Measurements from ENCODE around the gene C2CD4C. TPM values are rescaled to one million over a fixed set of nuclear protein-coding genes. Genes with fewer than 3 reads are reported as not detected.

C2CD4C gene
- total and polyA plus RNA-seq, 2 of the 13 experiments (the other 11 are each of a cell fraction or from before 2014, with no cell fraction given) = not detected

DNA sequence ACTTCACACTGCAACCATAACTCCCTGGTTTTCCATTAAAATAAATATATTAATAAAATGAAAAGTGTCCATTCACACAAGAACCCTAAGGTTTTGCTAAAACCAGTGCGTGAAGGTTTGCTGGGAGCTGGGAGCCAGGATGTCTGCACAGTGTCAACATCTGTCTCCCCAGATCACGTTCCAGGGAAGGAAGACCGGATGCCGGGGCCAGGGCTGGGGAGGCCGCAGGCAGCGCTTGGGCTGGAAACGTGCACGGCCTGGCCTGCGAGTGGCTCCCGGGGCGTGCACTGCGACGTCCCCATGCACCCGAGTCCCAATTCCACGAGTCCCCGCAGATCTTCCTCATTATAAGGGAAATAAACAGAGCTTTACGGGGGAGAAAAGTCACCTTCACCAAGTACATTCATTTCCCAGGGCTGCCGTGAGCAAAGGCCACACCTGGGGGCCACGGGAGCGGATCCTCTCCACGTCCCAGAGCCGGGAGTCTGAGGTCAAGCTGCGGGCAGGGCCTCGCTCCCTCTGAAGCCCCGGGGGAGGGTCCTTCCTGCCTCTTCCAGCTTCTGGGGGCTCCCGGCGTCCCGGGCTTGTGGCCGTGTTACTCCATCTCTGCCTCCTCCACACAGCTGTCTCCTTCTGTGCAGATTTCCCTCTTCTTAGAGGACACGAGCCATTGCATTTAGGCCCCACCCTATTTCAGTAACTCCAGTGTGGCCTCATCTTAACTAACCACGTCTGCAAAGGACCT lies 39.0 kb upstream of the C2CD4C start:
- POLR2A ChIA-PET = interaction anchor here (0.6 kb wide), 1 partner anchor 22 kb away, joined by 3 read pairs; no protein-coding TSS in a partner anchor

More for the DNA sequence above, 39.0 kb upstream of the C2CD4C start:
- CTCF ChIA-PET (ENCODE audit: low intra/inter-chr PET ratio, low total read pairs) = no interaction called here
- ATAC-seq (no peak; the same call in 2 of the 3 replicates), FAIRE-seq (no peak), DNase-seq (ENCODE audit: low spot score) (no peak)
- Histone ChIP-seq H3K36me3 (replicated peaks in 1 of 2; ENCODE audit: control insufficient read depth in 1 of 2, insufficient read depth in 2 of 2, low read length in 2 of 2) (no peaks in the 10 kb centered on the region), H3K27me3 (ENCODE audit: control insufficient read depth in 1 of 2, insufficient read depth in 2 of 2, low read length in 2 of 2) (no peaks in the 10 kb centered on the region), H3K9me3 (ENCODE audit: low read length) (no peaks in the 10 kb centered on the region), H3K4me3 (replicated peaks in 1 of 3; ENCODE audit: insufficient read depth in 1 of 3, low read depth in 2 of 3, low read length in 3 of 3) (no peak overlapping the region), H3K4me1 (ENCODE audit: insufficient read depth, low read length) (no peaks in the 10 kb centered on the region), H4K20me1 (ENCODE audit: insufficient read depth, low read length) (peaks cover 8% of the 10 kb centered on the region; the same call in 1 of the 2 replicates), H3K4me2 (ENCODE audit: low read depth, low read length) (no peak overlapping the region), H2AFZ (ENCODE audit: low read length) (no peak overlapping the region), H3K79me2 (ENCODE audit: insufficient read depth, low read length) (no peaks in the 10 kb centered on the region), H3K9ac (ENCODE audit: insufficient read depth, low read depth, low read length) (no peak overlapping the region), H3K27ac (ENCODE audit: extremely low read length, insufficient read depth, low read length) (no peak overlapping the region)
- intact Hi-C loops (cut with micrococcal nuclease; ENCODE audit: unreplicated experiment) (no loop called here), in situ Hi-C loops (cut with HindIII; ENCODE audit: extremely low pct_ligation_motif_present, low pct_unique_long_range_greater_than_20kb) (no loop called here)
- BruUV-seq (replicated peaks) = no TSS peak
- TF ChIP-seq, protein P1, sequence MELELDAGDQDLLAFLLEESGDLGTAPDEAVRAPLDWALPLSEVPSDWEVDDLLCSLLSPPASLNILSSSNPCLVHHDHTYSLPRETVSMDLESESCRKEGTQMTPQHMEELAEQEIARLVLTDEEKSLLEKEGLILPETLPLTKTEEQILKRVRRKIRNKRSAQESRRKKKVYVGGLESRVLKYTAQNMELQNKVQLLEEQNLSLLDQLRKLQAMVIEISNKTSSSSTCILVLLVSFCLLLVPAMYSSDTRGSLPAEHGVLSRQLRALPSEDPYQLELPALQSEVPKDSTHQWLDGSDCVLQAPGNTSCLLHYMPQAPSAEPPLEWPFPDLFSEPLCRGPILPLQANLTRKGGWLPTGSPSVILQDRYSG (CRISPR knock-in tag; IDR thresholded peaks at IDR 0.05) = no peak
- no peak for TF ChIP-seq CEBPZ (IDR thresholded peaks at IDR 0.05; ENCODE audit: low read length)
- no peak for TF ChIP-seq PPARG (CRISPR knock-in tag; conservative IDR thresholded peaks at IDR 0.05)
- TF ChIP-seq ZNF687 (CRISPR knock-in tag; IDR thresholded peaks at IDR 0.05) = peak; percentile 37
- no peak for TF ChIP-seq FIP1L1 (IDR thresholded peaks at IDR 0.05; ENCODE audit: borderline replicate concordance, insufficient read depth, low read depth, low read length)
- 82% methylated on average over 23 of the region's 31 CpGs for WGBS (ENCODE audit: low lambda C conversion rate)
